Nephron progenitor cell (in vitro differentiated cells): ENCODE results near the gene CALU.
A peak's percentile ranks its signal among the peaks of the same experiment; 100 is the strongest.

Experiments used
- DNase-seq: peaks from one replicate; pipeline ENCODE4 v3.0.0; 2021
- H3K27ac Mint-ChIP-seq: 2 replicates; pipeline ENCODE4 v1.8.0; 2021; ENCODE audit warnings: mild to moderate bottlenecking, moderate library complexity, mixed read lengths
- H3K27me3 Mint-ChIP-seq: 2 replicates; pipeline ENCODE4 v1.8.0; 2021; ENCODE audit warnings: mild to moderate bottlenecking, low read depth, mixed read lengths; ENCODE audit not compliant: poor library complexity
- H3K36me3 Mint-ChIP-seq: 2 replicates; pipeline ENCODE4 v1.8.0; 2021; ENCODE audit warnings: low read depth, mixed read lengths
- H3K4me1 Mint-ChIP-seq: 2 replicates; pipeline ENCODE4 v1.8.0; 2021; ENCODE audit warnings: mixed read lengths
- H3K4me3 Mint-ChIP-seq: 2 replicates; pipeline ENCODE4 v1.8.0; 2021; ENCODE audit warnings: mild to moderate bottlenecking, moderate library complexity, mixed read lengths
- H3K9me3 Mint-ChIP-seq: 2 replicates; pipeline ENCODE4 v1.8.0; 2021; ENCODE audit warnings: mild to moderate bottlenecking, moderate library complexity, mixed read lengths
- CTCF ChIP-seq: fragments of 200-600 bp; sonication (generic); IDR thresholded peaks from 2 replicates; pipeline ENCODE4 v1.5.0; 2021; ENCODE audit warnings: antibody characterized with exemption

Gene CALU

DNA sequence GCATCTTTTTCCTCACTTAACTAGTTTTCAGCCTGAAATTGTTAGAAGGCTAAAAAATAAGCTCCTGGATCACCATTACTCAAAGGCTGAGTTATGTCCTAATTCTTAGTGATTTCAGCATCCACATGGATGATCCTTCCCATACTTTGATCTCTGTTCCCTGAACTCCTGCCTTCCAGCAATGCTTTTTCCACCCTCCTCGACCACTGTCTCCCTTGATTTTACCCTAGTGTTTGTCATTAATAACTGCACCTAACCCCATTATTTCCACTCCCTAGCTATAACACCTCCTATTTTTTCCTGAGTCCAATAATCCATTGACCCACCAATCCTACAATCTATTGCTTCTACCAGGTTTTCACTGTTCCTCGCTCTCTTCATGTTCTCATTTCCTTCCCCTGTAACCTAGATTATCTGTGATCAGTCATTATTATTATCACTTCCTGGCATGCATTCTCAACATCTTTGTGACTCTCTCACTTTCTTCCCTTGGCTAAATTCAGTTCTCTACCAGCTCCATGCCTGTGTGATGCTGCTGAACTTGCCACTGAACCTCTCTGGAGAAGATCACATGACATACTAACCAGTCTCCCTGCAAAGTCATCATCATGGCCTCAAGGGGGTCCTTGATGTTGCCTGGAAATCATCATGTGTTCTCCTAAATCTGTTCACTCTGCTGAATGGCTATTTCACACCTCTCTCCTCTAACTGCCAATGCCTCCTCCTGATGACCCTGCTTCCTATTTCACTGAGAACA, 6.5 kb upstream of the CALU start:
- Mint-ChIP-seq H3K4me1 (peaks cover 13% of the 10 kb centered on the region), H3K9me3 (no peaks in the 10 kb centered on the region), H3K27ac (no peak overlapping the region), H3K4me3 (no peak overlapping the region), H3K27me3 (peaks cover 26% of the 10 kb centered on the region), H3K36me3 (no peaks in the 10 kb centered on the region)
- no peak for DNase-seq
- TF ChIP-seq CTCF: no peak

DNA sequence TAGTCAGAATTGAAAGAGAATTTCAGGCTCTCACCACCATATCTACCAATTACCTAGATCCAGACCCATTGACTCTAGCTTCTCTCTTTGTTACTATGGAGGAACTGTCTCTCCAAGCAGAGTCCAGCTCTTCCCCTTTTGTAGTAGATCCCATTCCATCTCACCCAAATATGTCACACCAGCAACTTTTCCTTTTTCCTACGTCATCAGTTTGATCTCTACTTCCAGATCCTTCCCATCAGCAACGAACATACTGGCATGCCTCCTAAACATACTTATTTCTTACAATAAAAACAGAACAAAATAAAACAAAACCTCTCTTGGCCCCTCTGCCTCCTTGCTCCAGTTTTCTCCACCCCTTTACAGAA, 5.9 kb upstream of the CALU start:
- H3K27ac Mint-ChIP-seq: no peak overlapping the region
- no peak for DNase-seq
- H3K27me3 Mint-ChIP-seq: peaks cover 22% of the 10 kb centered on the region
- peaks cover 19% of the 10 kb centered on the region for H3K4me1 Mint-ChIP-seq
- TF ChIP-seq CTCF: no peak
- H3K36me3 Mint-ChIP-seq: no peaks in the 10 kb centered on the region
- H3K4me3 Mint-ChIP-seq: no peak overlapping the region
- H3K9me3 Mint-ChIP-seq: no peaks in the 10 kb centered on the region

DNA sequence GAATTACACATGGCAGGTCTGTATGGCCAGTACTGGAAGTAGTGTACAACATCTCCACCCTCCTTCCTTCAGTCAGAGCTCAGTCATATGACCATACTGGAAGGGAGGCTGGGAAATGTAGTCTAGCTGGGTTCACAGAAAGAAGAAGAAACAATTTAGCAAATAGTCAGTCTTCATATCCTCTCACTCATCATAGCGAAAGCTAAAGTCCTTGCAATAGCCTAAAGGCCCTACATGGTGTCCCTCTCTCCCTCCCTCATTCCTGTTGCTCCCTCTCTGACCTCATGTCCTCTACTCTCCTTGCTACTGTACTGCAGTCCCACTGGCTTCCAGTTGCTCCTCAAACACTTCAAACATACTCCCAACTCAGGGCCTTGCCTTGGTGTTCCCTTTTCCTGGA, 4.3 kb upstream of the CALU start:
- Mint-ChIP-seq H3K4me3 (no peak overlapping the region), H3K27me3 (peaks cover 18% of the 10 kb centered on the region), H3K4me1 (peaks cover 29% of the 10 kb centered on the region), H3K36me3 (no peaks in the 10 kb centered on the region), H3K9me3 (no peaks in the 10 kb centered on the region), H3K27ac (no peak overlapping the region)
- TF ChIP-seq CTCF: no peak
- no peak for DNase-seq

- DNase-seq: no peak
- H3K27ac Mint-ChIP-seq: no peak overlapping the region
- no peaks in the 10 kb centered on the region for H3K36me3 Mint-ChIP-seq
- peaks cover 34% of the 10 kb centered on the region for H3K4me1 Mint-ChIP-seq
- TF ChIP-seq CTCF: no peak
- H3K9me3 Mint-ChIP-seq: no peaks in the 10 kb centered on the region
- H3K27me3 Mint-ChIP-seq: peaks cover 18% of the 10 kb centered on the region
- H3K4me3 Mint-ChIP-seq: no peak overlapping the region
Measured at GRCh38 chr7:128735436-128735835, 3.7 kb upstream of the CALU start.

GRCh38 chr7:128737441-128737840, 1.7 kb upstream of the CALU start:
- no peak for TF ChIP-seq CTCF
- no peak overlapping the region for H3K27ac Mint-ChIP-seq
- peaks cover 7% of the 10 kb centered on the region for H3K36me3 Mint-ChIP-seq
- H3K4me3 Mint-ChIP-seq: no peak overlapping the region
- H3K27me3 Mint-ChIP-seq: peaks cover 11% of the 10 kb centered on the region
- no peaks in the 10 kb centered on the region for H3K9me3 Mint-ChIP-seq
- no peak for DNase-seq
- peaks cover 54% of the 10 kb centered on the region for H3K4me1 Mint-ChIP-seq

- H3K9me3 Mint-ChIP-seq: no peaks in the 10 kb centered on the region
- peaks cover 54% of the 10 kb centered on the region for H3K4me1 Mint-ChIP-seq
- peaks cover 7% of the 10 kb centered on the region for H3K36me3 Mint-ChIP-seq
- H3K4me3 Mint-ChIP-seq: peak overlapping the region; percentile 96
- no peak for DNase-seq
- no peak overlapping the region for H3K27ac Mint-ChIP-seq
- no peak for TF ChIP-seq CTCF
- H3K27me3 Mint-ChIP-seq: peaks cover 11% of the 10 kb centered on the region
Measured at GRCh38 chr7:128737867-128738385, 1.2 kb upstream of the CALU start.
